BE2C (cell line): Measurements from ENCODE around the gene MEGF11.

ENCODE experiments used
- DNase-seq: peaks from one replicate; pipeline ENCODE4 v3.0.0-alpha.2; 2020
- H3K27me3 ChIP-seq: fragments of 250-450 bp; sonication (Bioruptor Pico); 2 replicates; pipeline ENCODE4 v1.5.1; 2020; ENCODE audit warnings: mild to moderate bottlenecking
- H3K36me3 ChIP-seq: fragments of 250-450 bp; sonication (Bioruptor Pico); 2 replicates; pipeline ENCODE4 v1.5.1; 2020; ENCODE audit warnings: mild to moderate bottlenecking
- H3K4me1 ChIP-seq: fragments of 250-450 bp; sonication (Bioruptor Pico); 2 replicates; pipeline ENCODE4 v1.5.1; 2020
- H3K4me3 ChIP-seq: 2 replicates; pipeline ENCODE4 v1.5.1; 2011; ENCODE audit warnings: low read depth, low read length
- H3K9me3 ChIP-seq: fragments of 250-450 bp; sonication (Bioruptor Pico); 2 replicates; pipeline ENCODE4 v1.5.1; 2020
- TF ChIP-seq, protein P1 (sequence below): IDR thresholded peaks from 2 replicates; pipeline ENCODE4 v1.5.1; 2012; ENCODE audit warnings: mild to moderate bottlenecking, low read depth, low read length

The MEGF11 gene

DNA sequence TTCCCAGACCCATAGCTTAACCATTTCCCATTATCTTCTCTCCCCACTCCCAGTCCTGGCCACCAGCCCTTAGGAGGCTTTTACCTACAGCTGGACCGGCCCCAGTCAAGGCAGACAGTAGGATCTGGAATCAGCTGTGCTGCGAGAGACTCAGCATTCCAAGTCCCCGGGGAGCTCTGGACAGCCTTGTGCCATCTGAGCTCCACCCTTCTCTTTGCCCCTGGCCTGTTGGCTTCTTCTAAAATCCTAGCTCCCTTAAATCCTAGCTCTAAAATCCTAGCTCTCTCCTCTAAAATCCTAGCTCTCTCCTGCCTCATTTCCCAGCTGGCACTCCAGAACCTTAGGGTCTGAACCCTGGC, 21.3 kb downstream of the MEGF11 start:
- H3K4me1 ChIP-seq: no peaks in the 10 kb centered on the region; the same call in 1 of the 2 replicates
- no peak overlapping the region for H3K4me3 ChIP-seq
- TF ChIP-seq, protein P1, sequence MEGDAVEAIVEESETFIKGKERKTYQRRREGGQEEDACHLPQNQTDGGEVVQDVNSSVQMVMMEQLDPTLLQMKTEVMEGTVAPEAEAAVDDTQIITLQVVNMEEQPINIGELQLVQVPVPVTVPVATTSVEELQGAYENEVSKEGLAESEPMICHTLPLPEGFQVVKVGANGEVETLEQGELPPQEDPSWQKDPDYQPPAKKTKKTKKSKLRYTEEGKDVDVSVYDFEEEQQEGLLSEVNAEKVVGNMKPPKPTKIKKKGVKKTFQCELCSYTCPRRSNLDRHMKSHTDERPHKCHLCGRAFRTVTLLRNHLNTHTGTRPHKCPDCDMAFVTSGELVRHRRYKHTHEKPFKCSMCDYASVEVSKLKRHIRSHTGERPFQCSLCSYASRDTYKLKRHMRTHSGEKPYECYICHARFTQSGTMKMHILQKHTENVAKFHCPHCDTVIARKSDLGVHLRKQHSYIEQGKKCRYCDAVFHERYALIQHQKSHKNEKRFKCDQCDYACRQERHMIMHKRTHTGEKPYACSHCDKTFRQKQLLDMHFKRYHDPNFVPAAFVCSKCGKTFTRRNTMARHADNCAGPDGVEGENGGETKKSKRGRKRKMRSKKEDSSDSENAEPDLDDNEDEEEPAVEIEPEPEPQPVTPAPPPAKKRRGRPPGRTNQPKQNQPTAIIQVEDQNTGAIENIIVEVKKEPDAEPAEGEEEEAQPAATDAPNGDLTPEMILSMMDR: no peak
- no peaks in the 10 kb centered on the region for H3K27me3 ChIP-seq
- no peaks in the 10 kb centered on the region for H3K36me3 ChIP-seq
- H3K9me3 ChIP-seq: no peaks in the 10 kb centered on the region
- DNase-seq: peak; percentile 42

DNA sequence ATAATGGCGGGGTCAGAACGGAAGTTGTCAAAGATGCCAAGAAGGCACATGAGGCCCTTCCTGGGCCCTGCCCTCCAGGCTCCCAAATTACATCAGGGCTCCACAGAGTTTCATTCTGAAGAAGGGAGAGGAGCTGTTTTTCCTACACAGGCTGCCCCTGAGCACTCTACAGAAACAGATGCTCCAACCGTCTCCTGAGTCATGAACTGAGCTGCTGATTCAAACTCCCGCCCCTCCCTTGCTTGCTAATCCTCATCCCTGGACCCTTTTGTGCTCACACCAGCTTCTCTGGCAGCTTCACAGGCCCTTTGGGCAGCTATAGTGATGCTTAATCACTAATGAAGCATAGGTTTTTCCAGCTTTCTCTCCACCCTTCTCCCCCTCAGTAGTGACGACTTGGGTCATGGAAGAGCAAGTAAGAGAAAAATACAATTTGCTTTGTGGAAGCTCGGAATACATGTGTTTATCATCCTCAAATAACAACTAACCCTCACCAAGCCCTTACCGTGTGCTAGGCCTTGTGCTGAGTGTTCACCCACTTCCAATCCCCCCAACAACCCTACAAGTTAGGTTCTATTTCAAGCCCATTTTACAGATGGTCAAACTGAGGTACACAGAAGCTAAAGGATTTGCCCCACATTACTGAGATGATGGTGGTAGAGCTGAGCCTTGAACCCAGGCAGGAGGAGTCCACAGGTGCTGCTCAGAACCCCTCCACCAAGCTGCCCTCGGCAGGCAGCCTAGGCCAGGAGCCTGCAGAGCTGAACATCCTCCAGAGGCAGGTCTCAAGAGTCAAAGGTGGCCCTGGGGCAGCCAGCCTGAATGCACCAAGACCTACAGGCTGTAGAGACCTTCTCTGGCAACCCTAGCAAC, 21.9 kb downstream of the MEGF11 start:
- no peaks in the 10 kb centered on the region for H3K36me3 ChIP-seq
- TF ChIP-seq, protein P1: no peak
- H3K9me3 ChIP-seq: no peaks in the 10 kb centered on the region
- no peaks in the 10 kb centered on the region for H3K27me3 ChIP-seq
- H3K4me3 ChIP-seq: no peak overlapping the region
- no peak for DNase-seq
- no peaks in the 10 kb centered on the region; the same call in 1 of the 2 replicates for H3K4me1 ChIP-seq

DNA sequence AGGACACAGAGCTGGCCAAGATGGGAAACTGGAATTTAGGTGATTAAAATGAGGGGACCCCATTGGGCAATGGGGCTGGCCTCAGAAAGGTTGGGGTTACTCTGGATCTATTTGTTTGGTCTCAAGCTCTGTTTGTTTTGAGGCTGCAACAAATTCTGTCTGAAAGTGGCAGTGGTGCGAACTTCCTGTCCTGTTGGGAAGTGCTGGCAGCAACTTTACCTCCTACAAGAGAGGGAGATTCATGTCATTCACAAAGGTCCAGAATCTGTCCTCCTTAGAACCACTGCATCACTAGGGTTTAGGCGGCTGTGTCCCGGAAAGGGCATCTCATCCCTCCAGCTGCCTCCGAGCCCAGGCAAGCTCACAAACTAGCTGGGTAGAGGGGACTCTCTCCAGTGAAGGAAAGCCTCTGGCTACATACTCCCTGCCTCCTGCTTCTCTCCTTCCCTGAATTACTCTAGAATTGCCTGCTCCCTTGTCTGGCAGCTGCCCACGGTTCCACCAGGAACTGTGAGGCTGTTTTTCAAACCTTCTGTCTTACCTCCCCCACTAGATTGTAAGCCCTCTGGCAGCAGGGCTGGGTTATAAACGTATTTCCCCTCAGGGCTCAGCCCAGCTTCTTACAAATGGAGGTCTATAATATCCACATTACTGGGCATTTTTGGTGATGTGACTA, 23.6 kb downstream of the MEGF11 start:
- Histone ChIP-seq H3K4me1 (no peaks in the 10 kb centered on the region; the same call in 1 of the 2 replicates), H3K9me3 (no peaks in the 10 kb centered on the region), H3K4me3 (no peak overlapping the region), H3K36me3 (no peaks in the 10 kb centered on the region), H3K27me3 (no peaks in the 10 kb centered on the region)
- DNase-seq: no peak
- TF ChIP-seq, protein P1: no peak

DNA sequence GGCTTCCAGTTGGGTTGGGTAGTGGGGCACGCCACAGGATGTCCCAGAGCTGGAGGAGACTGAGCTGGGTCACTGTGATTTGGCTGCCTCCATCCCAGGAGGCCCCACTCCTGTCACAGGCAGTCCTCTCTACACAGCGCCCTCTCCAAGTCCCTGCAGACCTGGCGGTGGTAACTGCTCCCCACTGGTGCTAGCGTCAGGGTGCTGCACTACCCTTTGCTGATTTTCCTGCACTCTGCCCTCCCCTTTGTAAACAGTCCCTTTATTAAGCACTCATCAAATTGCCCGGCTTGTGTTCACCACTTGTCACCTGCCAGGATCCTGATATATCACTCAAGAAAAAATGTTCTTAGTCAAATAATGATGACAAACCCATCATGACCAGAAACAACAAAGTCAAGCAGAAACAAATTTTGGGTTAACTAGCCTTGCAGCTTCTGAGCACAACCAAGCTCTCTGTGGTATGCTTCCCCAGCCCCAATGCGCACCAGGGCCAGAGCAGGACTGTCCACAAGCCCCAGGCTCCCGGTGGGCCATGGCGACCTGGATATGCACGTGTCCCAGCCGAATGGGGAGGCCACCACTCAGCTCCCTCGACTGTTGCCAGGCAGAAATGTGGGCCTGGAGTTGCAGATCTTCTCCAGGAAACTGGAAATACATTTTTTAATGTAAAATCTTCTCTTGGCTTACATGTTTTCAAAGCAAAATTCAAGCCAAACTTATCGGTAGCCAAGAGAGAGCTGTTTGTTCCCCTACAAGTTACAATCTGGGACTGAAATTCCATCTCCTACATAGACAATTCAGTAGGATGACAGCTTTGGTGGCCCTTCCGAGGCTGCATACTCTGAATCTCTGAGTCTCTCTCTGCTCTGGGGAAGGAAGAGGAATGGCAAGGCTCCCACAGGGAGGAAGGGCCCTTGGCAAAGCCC, 24.5 kb downstream of the MEGF11 start:
- TF ChIP-seq, protein P1: no peak

DNA sequence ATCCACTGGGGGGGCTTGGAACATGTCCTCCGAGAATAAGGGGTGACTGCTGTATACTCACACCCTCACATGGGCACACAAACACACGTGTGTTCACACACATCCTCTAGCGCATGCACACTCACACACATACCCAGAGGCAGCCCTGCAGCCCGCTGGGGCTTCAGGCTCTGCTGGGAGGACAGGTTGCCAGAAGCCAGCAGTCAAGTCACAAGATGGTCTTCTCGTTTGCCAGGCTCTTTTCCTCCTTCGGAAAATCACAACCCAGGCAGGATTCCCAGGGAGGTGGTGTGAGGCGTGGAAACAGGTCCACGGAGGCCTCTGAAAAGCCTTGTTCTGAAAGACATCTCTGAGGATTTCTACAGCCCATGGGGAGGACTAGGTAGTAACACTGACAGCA, 26.8 kb downstream of the MEGF11 start:
- no peak for DNase-seq
- no peak overlapping the region for H3K4me3 ChIP-seq
- no peaks in the 10 kb centered on the region for H3K9me3 ChIP-seq
- no peaks in the 10 kb centered on the region for H3K27me3 ChIP-seq
- TF ChIP-seq, protein P1: no peak
- H3K36me3 ChIP-seq: no peaks in the 10 kb centered on the region
- H3K4me1 ChIP-seq: no peaks in the 10 kb centered on the region; the same call in 1 of the 2 replicates

More for the DNA sequence above, 24.5 kb downstream of the MEGF11 start:
- Histone ChIP-seq H3K9me3 (no peaks in the 10 kb centered on the region), H3K27me3 (no peaks in the 10 kb centered on the region), H3K4me1 (no peaks in the 10 kb centered on the region; the same call in 1 of the 2 replicates), H3K36me3 (no peaks in the 10 kb centered on the region), H3K4me3 (no peak overlapping the region)
- DNase-seq: no peak
